Esophagus muscularis mucosa (tissue), 3 donors: ENCODE data around the gene SERTAD1.

Experiments
- CTCF ChIP-seq, 3 experiments: fragments of 200-600 bp in 2 of 3; fragments of 450-650 bp in 1 of 3; sonication (generic) in 2 of 3; IDR thresholded peaks; one replicate each; pipeline ENCODE4 v1.5.1; 2017 to 2019; ENCODE audit warnings: antibody characterized with exemption in 3 of 3, mild to moderate bottlenecking in 2 of 3, moderate library complexity in 1 of 3
- POLR2A ChIP-seq: fragments of 450-650 bp; IDR thresholded peaks from one replicate; pipeline ENCODE4 v1.6.1; 2017; ENCODE audit warnings: antibody characterized with exemption, moderate library complexity, mild to moderate bottlenecking, low read depth
- POLR2AphosphoS5 ChIP-seq, 2 donors: sonication (generic); formaldehyde crosslinking; IDR thresholded peaks; one replicate each; pipeline ENCODE4 v1.6.1; 2017; ENCODE audit warnings: antibody characterized with exemption in 2 of 2

GRCh38 chr19:40450664-40451063, 24.9 kb upstream of the SERTAD1 start:
- TF ChIP-seq CTCF (IDR thresholded peaks at IDR 0.05) (no peak), POLR2A (no peak), POLR2AphosphoS5 (IDR thresholded peaks at IDR 0.05) (no peak)
